IPS-18c (cell line): ENCODE data around the gene C1RL.

Experiments
- H3K4me3 ChIP-seq: 2 replicates; pipeline ENCODE4 v1.7.0; 2013; ENCODE audit warnings: low read depth, mild to moderate bottlenecking, low read length, moderate library complexity; ENCODE audit not compliant: insufficient read depth
- H3K9me3 ChIP-seq: one replicate; pipeline ENCODE4 v1.6.1; 2013; ENCODE audit warnings: mild to moderate bottlenecking, low read length, moderate library complexity; ENCODE audit not compliant: control insufficient read depth, insufficient read depth

The C1RL gene

GRCh38 chr12:7142056-7142644, 33.1 kb upstream of the C1RL start:
- Histone ChIP-seq H3K9me3 (peaks cover 2% of the 10 kb centered on the region), H3K4me3 (no peak overlapping the region)

GRCh38 chr12:7141351-7142005, 32.5 kb upstream of the C1RL start:
- H3K4me3 ChIP-seq: no peak overlapping the region

GRCh38 chr12:7139200-7139599, 30.2 kb upstream of the C1RL start:
- H3K4me3 ChIP-seq: no peak overlapping the region
- no peaks in the 10 kb centered on the region for H3K9me3 ChIP-seq

More at GRCh38 chr12:7141351-7142005, 32.5 kb upstream of the C1RL start:
- peaks cover 2% of the 10 kb centered on the region for H3K9me3 ChIP-seq

- no peaks in the 10 kb centered on the region for H3K9me3 ChIP-seq
- H3K4me3 ChIP-seq: no peak overlapping the region
These were observed 28.9 kb upstream of the C1RL start for GRCh38 chr12:7137908-7138307.

DNA sequence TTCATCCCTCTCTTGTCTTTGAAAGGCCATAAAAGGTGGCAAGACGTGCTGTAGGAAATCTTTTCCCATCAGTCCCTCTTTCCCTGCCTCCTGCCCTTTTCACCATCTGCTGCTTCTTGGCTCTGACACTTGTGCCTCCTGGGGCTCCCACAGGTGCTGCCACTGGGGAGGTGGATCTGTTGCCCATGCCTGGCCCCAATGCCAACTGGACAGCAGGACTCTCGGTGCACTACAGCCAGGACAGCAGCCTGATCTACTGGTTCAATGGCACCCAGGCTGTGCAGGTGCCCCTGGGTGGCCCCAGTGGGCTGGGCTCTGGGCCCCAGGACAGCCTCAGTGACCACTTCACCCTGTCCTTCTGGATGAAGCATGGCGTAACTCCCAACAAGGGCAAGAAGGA, 27.7 kb upstream of the C1RL start:
- Histone ChIP-seq H3K4me3 (no peak overlapping the region), H3K9me3 (no peaks in the 10 kb centered on the region)

DNA sequence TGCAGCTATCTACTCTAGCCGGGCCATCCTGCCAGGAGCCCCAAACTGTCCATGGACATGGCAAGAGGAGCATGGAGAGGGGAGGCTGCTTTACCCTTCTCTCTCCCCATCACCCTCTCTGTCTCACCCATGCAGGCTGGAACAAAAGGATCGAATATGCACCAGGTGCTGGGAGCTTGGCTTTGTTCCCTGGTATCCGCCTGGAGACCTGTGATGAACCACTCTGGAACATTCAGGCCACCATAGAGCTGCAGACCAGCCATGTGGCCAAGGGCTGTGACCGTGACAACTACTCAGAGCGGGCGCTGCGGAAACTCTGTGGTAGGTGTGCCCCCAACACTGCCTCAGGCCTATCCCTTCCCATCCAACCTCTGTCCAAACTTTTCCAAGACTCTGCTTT, 27.1 kb upstream of the C1RL start:
- H3K4me3 ChIP-seq: no peak overlapping the region
- H3K9me3 ChIP-seq: no peaks in the 10 kb centered on the region

DNA sequence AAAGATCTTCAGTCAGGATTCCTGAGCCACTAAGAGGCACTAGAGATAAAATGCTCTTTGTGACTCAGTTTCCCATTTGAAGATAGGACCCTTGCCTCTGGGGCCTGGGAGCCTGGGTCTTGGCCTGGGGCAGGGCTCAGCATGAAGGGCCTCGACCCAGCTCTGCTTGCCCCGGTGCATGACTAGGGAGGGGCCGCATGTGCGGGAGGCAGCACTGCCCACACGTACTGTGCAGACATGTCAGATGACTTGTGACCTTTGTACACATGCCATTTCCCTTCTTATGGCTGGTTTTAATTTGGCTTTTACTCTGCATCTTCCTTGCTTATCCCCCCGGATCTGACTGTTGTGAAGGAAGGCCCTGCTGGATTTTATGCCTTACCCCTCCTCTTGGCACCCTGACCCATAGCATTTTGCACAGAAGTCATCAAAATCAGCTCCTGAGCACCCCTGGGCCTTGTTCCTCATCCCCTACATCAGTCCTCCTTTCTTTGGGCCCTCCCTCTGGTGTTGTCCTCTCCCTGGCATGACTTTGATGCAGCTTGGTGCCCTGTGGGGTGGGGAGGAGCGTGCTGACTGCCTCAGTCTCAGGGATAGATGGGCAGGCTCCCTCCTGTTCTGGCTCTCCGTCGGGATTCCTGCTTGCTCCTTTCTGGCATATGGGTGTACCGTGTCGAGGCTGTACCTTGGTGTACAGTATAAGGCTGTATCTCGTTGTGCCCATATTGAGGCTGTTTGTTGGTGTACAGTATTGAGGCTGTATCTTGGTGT, 25.6 kb upstream of the C1RL start:
- no peaks in the 10 kb centered on the region for H3K9me3 ChIP-seq
- no peak overlapping the region for H3K4me3 ChIP-seq

DNA sequence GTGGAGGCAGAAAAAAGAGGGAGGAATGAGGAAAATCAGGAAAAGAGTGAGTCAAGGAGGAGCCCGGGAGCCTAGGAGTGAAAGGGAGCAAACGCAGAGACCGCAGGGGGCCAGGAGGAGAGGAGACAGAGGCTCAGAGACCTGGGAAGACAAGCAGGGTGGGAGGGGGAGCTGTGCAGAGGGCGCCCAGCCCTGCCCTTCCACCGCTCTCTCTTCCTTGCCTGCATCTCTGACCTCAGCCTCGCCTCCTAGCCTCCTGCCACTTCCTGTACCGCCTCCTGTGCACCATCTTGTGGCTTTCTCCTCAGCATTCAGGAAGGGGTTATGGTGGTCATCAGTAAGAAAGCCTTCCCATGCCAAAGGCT, 22.5 kb upstream of the C1RL start:
- Histone ChIP-seq H3K4me3 (peak overlapping the region; percentile 91), H3K9me3 (no peaks in the 10 kb centered on the region)

DNA sequence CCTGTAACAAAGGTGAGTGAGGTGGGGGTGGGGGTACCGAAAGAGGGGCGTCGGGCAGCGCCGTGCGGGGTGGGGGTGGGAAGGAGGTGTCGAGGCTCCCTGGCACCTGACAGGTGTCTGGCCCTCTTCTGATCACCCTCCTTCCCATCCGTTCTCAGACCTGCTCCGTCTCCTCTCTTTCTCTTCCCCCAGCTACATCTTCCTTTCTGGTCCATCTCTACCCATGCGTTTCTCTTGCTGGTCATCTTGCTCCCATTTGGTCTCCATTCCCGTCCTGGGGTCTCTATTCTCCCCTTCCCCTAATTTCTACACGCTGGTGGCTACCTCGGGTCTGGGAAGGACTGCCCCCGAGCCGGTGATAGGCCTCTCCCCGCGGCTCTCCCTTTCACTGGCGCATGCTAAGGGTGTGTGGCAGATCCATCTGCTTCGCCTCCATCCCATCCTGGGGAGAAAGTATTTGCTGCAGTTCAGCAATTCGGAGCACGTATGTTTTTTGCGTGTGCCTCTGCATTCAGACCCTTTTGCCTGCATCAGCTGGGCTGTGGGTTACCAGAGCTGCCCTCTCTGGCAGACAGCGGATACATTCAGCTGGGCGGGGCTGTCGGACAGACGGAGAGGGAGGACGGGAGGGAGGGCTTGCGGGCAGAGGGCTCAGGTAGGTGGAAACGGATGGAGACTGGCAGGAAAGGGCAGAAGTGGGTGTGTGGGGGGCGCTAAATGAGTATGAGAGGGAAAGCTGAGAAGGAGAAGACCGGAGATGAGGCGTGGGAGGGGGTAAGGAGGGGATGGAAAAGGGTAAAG, 21.9 kb upstream of the C1RL start:
- Histone ChIP-seq H3K4me3 (peak overlapping the region; percentile 91), H3K9me3 (no peaks in the 10 kb centered on the region)

GRCh38 chr12:7129872-7130691, 21.1 kb upstream of the C1RL start, which contains the start of gene CLSTN3:
Gene CLSTN3, plus strand, starts transcription at chr12:7130371. Its CDS starts 278 bp downstream, at chr12:7130649.
- Histone ChIP-seq H3K4me3 (peak within 1 kb of the TSS; percentile 91), H3K9me3 (no peaks in the 10 kb centered on the region)

GRCh38 chr12:7129287-7129871, 20.4 kb upstream of the C1RL start:
- Histone ChIP-seq H3K4me3 (peak overlapping the region; percentile 91), H3K9me3 (no peaks in the 10 kb centered on the region)

DNA sequence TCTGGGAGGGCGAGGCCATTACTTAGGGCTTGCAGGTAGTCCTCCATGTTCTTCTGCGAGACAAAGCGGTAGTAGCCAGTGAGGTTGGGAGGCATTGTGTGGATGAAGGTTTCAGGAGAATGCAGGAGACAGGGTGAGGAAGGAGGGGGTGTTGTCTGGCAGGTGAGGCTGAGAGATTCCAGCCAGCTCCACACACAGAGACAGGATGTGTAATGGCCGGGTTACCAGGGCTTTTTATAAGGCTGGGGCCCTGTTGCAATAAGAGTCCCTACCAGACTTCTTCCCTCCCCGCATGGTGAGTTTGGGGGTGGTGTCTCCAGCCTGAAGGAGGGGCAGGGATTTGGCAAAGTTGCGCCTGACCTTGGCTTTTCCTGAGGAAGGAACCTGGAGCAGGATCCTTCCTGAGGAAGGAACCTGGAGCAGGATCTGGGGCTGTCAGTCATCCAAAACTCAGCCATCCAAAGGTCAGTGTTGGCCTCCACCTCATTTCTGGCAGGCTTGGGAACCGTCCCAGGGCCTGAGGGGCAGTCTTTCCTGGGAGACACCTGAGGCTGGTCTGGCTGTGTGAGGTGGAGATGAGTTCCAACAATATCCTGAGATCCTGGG, 19.8 kb upstream of the C1RL start, which contains the start of gene RBP5:
Gene RBP5 (minus strand): TSS at position 209 of the 606 bp plus-strand sequence. CDS start 114 bp downstream, at position 95.
- Histone ChIP-seq H3K9me3 (no peaks in the 10 kb centered on the region), H3K4me3 (peak within 1 kb of the TSS; percentile 91)

GRCh38 chr12:7127916-7128626, 19.1 kb upstream of the C1RL start:
- no peaks in the 10 kb centered on the region for H3K9me3 ChIP-seq
- no peak overlapping the region for H3K4me3 ChIP-seq

GRCh38 chr12:7125632-7126227, 16.7 kb upstream of the C1RL start:
- no peaks in the 10 kb centered on the region for H3K9me3 ChIP-seq
- no peak overlapping the region for H3K4me3 ChIP-seq
